ENCODE data around the gene KDM4B.
"Not testable (repeated sequence)": the region's sequence is repeated elsewhere in the genome, so short reads cannot be mapped to it uniquely, and the experiment has no call there.

KDM4B gene

GRCh38 chr19:5186293-5187050 is 217.6 kb downstream of the KDM4B start:
- DNase-seq: peak; percentile 60

DNA sequence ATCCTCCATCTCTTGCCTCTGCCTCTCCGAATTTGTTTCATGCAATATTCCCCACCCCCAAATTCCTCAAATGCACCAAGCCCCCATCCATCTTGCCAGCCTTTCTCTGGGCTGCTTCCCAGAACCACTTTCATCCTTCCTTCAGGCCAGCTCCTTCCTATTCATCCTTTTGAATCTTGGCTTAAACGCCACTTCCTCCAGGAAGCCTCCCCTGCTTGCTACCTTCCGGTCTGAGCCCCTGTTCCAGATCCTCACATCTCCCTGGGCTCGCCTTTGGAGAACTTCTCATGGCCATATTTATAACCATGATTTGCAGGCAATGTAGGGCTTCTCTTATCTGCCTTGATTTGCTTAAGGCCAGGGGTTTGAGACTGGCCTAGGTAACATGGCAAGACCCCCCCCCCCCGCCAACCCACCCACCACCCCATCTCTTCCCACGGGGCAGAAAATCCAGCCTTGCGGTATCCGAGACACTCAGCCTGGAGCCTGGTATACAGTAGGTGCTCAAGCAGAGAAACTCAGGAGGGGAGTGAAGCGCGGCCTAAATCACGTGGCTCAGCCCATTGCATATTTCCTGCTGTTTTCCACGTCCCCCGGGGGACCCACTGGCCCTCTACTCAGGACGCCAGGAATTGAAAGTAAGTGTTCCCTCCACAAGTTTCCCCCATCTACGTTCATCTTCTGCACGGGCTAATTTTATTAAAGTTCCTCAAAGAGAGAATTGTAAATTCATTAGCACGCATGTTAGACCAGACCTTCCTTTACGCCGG is 219.8 kb downstream of the KDM4B start:
- no peak for DNase-seq

DNA sequence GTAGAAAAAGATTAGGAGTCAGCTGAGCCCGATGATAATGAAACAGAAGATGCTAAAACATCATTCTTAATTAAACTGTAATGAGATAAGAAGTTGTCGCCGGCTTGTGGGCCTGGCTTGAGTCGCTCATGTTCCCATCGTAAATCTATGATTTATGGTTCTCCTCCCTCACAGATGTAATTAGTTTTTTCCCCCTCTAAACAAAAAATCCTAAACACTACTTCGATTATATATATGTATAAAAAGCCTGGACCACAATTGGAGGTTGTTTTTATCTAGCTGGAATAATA is 220.3 kb downstream of the KDM4B start:
- no peak for DNase-seq

DNA sequence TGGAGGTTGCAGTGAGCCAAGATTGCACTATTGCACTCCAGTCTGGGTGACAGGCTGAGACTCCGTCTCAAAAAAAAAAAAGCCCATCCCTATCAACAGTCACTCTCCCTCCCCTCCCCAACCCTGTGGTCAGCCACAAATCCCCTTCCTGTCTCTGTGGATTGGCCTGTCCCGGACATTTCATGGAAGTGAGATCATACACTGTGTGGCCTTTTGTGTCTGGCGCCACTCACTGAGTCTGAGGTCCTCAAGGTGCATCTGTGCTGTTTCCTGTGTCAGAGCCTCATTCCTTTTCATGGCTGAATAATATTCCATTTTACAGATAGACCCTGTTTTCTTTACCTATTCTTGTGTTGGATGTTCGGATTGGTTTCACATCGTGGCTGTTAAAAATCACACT is 222.2 kb downstream of the KDM4B start:
- DNase-seq: no peak

DNA sequence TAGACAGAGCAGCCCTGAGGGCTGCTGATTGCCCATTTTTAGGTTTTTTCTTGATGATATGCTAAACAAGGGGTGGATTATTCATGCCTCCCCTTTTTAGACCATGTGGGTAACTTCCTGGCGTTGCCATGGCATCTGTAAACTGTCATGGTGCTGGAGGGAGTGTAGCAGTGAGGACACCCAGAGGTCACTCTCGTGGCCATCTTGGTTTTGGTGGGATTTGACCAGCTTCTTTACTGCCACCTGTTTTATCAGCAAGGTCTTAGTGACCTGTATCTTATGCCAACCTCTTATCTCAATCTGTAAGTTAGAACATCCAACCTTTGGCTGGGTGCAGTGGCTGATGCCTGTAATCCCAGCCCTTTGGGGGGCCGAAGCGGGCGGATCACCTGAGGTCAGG is 223.7 kb downstream of the KDM4B start:
- DNase-seq: no peak

- no peak for DNase-seq
Measured at GRCh38 chr19:5193192-5193591, 224.3 kb downstream of the KDM4B start.

- no peak for DNase-seq
Measured at GRCh38 chr19:5194641-5195040, 225.7 kb downstream of the KDM4B start.

GRCh38 chr19:5195587-5195986 is 226.7 kb downstream of the KDM4B start:
- DNase-seq: not testable (repeated sequence)

- DNase-seq: no peak
Measured at GRCh38 chr19:5196832-5197231, 227.9 kb downstream of the KDM4B start.

GRCh38 chr19:5200844-5201243 is 231.9 kb downstream of the KDM4B start:
- no peak for DNase-seq

DNA sequence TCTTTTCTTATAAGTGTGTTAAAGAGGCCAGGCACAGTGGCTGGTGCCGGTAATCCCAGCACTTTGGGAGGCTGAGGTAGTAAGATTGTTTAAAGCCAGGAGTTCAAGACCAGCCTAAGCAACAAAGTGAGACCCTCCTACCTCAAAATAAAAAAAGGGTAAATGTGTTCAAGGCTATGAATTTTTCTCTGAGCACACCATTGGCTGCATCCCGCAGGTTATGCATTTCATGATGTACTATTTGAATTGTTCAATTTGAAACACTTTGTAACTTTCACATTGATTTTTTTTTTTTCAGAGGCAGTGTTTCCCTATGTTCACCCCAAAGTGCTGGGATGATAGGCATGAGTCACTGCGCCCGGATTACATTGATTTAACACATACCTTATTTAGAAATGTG is 233.6 kb downstream of the KDM4B start:
- no peak for DNase-seq

All from right hindlimb (tissue), 1 donor.